Globus pallidus (tissue), 1 donor: Measurements from ENCODE around the gene NPHP1.
"Not testable (repeated sequence)": the region's sequence is repeated elsewhere in the genome, so short reads cannot be mapped to it uniquely, and the experiment has no call there.

Source experiments
- DNase-seq: peaks from one replicate; pipeline ENCODE4 v3.0.0-alpha.2; 2015; ENCODE audit warnings: low spot score

The NPHP1 gene

GRCh38 chr2:110103061-110103961 is 101.5 kb downstream of the NPHP1 start:
- no peak for DNase-seq

DNA sequence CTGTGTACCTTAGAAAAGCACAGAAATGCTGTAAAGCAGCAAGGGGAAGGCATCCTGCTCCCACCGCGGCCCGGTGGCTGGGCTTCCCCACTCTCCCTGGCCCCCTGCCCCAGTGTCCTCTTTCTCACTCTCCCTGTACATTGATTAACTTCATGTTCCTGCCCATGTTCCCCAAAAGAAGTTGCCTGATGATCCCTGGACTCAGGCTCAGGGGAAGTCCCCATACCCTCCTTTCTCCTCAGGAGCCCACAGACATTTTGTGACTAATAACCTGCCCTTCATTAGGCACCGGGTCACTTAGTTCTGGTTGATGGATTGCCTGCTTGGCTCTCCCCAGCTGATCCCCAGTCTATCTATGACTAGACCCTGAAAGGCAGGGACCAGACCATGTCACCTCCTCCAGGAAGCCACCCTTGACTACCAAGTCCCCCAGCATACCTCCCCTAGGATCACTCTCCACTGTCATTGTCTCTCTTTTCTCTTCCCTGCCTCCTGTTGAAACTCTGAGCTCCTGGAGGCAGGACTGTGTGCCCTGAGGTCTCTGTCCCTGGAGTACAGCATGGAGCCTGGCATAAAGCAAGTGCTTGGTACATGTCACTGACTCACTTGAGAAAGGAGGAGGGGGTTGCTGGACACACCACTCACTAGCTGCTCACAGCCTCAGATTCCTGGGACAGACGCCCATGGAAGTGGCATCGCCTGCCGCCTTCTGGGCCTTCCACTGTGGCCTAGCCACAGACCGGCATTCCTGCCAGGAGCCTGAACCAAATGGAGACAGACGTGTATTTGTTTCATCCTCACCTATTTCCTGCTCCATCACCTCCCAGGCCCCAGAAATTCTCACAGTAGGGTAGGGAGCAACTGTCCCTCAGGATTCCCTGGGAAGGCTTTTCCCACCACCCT is 102.7 kb downstream of the NPHP1 start:
- no peak for DNase-seq

GRCh38 chr2:110101280-110101844 is 103.5 kb downstream of the NPHP1 start:
- peak; percentile 38 for DNase-seq

DNA sequence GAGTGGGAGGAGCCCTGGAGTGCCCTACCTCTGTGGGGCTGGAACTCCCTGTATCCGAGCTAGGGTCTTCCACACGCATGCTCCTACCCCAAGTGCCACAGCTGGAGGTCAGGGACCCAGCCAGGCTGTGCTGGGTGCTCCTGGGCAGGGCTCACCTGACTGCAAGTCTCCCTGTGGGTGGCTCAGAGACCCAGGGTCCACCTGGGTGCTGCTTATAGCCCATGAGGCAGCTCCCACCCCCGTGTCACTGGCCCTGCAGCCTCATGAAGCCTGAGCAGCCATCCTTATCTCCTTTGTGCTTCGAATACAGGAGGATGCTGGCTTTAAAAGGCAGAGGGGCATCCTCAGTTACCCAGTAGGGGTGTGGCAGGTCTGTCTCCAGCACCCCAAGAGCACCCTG is 103.9 kb downstream of the NPHP1 start:
- DNase-seq: not testable (repeated sequence)

DNA sequence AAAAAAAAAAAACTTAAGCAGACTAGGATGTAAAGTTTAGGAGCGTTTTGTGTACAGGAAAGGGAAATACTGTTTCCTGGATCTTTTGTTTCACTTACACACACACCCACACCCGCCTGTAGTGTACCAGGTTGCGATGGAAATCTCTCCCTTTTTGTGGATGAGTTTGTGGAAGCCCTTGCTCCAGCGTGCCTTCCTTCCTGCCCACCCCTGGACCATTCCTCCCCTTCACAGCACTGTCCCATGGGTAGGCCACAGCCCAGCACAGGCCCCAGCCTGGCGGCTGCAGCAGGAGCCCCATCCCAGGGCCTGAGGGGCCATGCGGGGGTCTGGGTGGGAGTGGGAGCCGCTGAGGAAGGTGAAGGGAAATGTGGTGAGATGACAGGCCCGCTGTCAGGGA is 104.3 kb downstream of the NPHP1 start:
- DNase-seq: no peak

DNA sequence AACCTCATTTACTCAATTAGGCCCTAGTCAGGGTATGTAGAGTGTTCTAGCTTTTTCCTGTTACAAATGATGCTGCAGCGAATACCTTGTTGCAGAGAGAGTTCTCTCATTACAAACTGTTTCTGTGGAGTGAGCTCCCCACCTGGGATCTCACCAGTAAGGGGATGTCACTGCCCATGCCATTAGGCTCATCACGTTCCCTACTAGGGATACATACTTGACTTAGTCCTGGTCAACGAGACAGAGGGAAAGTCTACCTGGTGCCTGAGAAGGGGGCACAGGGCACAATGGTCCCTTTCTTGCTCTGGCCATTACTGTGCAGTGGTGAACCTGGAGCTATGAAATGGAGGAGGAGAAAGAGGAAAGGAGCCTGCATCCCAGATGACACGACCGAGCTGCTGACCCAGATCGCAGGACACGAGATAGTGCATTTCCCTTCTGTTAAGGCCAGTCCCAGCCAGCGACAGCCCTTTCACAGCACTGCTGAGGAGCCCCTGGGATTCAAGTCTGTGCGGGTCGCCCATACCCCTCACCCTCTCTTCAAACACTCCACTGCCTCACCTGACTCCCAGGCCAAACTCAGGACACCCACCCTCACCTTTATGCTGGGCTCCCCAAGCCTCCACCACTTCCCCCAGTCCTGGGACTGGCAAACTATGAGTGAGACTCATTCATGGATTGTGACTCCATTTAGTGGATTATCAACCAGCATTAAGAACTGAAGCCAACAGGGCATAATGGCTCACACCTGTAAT is 105.2 kb downstream of the NPHP1 start:
- no peak for DNase-seq

DNA sequence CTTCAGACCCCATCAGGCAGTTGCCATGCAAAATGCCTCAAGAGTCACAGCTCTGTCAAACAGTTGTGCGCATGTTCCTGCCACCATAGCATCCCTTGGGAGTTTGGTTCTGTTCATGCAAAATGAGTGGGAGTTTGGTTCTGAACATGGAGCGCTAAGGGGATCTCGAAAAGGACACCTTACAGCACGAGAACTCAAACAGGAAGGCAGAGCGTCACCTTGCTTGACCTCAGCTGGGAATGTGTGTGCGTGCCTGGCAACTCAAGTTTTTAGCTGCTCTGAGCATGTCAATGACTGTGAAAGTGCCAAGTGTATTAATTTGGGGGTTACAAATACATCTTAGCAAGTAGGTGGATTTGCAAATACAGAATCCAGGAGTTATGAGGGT is 105.8 kb downstream of the NPHP1 start:
- no peak for DNase-seq

DNA sequence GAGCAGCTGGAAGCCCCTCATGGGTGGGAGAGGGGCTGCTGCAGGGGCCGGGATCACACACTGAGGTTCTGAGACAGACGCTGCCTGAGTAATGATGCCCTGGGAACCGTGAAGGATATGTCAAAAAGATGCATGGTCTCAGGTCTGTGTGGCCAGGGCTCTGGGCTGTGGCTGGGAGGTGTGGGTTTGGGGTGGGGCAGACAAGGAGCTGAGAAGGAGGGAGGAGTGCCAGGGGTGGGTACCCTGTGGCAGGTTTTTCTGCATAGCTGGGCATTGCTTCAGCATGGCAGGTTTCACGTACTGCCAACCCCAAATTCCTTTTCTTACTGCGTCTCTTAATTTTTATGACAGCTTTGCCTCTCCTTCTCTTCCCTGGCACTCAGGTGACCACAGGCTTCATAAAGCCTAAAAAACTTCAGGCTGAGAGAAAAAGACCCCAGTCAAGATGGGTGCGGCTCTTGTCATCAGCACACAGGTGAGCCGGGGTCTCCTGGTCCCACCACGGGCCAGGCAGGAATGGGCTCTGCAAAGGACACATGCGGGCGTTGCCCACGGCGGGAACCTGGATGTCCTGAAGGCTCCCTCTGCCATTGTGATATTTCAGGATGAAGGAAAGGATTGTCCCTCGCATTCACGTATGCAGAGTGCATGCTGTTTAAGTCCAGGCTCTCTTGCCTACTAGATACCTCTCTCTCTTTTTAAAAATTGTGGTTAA is 107.2 kb downstream of the NPHP1 start:
- DNase-seq: no peak

DNA sequence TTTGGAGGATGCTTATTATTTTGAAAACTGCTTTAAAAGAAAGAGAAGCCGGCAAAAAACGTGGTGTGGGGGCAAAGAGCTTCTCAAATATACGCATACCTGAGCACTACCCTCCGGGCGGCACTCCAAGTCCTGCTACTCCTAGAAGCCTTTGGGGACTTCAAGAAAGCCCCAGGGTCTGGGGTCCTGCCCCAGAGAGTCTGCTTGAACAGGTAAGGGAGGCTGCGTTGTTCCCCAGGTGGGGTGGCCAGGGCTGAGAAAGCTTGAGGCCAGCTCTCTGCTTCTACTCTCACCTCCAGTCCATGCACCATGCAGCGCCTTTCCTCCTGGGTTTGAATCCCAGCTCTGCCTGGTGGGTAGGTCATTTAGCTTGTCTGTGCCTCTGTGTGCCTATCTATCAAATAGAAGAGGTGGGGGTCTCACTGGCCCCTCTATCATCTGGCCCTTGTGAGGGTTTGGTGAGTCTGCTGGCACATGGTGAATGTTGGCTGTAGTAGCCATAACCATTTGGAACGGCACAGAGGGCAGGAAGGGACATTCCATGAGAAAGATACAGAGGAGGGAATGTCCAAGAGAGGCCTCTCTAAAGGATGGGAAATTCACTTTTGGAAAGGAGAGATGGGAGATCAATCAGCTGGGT is 108.7 kb downstream of the NPHP1 start:
- DNase-seq: no peak

- DNase-seq: not testable (repeated sequence)
Observed at GRCh38 chr2:110094884-110095534, 109.8 kb downstream of the NPHP1 start.

DNA sequence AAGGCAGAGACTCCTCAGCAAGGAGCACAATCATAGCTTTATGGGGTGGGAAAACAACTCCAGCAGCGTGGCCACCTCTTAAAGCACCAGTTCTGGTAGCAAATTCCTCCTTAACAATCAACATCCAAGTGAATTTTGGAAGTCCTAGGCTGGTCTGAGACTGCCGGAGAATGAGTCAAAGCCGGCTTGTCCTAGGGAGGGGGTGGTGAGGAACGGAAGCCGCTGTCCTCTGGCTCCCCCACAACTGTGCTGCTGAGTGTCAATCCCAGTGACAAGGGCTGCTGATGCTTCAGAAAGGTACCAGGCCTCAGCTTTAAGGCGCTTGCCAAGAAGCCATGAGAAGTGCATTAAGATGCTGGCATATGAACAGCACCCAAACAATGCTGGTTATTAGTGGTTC is 110.9 kb downstream of the NPHP1 start:
- DNase-seq: not testable (repeated sequence)

GRCh38 chr2:110090164-110090563 is 114.6 kb downstream of the NPHP1 start:
- DNase-seq: not testable (repeated sequence)

DNA sequence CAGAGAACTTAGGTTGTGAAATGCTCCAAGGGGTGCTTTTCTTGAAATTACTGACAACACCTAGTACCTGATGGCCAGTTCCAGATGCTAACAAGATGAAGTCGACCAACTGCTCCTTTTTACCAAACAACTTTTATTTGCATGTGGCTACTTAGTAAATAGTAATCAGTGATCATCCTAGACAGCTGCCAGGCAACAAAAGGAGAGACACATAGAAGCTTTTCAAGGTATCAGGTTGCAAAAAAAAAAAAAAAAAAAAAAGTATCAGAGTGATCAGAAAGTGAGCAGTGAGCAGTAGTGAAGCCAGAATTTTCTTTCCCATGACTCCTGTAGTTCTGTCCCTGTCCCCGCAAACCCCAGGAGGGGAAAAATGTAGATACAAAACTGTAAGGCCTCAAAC is 121.1 kb downstream of the NPHP1 start:
- not testable (repeated sequence) for DNase-seq

DNA sequence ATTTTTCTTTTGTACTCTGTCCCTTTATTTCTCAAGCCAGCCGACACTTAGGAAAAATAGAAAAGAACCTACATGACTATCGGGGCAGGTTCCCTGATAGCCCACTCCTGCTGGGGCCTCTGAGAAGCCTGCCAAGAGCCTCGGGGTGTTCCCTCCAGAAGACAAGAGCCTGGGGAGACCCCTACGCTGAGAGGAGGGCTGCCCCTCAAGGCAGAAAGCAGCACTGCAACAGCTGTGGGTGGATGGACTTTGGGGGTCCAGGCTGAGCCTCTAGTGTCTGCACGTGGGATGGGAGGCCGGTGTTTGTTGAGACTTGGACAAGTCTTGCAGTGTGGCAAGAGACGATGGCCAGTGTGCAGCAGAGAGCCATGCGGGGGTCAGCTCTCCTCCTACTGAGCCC is 121.7 kb downstream of the NPHP1 start:
- DNase-seq: not testable (repeated sequence)

DNA sequence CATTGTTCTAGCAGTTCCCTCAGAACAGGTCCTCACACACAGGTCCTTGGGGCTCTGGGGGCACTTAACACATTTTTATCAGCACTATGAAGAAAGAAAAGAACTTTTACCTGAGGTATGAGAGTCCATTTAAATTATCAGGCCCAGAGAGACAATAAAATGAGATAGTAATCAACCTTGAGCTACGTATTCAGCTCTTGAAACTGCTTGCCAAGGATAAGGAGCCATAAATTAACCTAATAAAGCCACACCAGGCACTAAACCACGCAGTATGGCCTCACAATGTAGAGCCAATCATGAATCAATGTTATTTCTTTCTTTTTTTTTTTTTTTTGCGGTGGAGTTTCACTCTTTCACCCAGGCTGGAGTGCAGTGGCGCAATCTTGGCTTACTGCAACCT is 126.7 kb downstream of the NPHP1 start:
- DNase-seq: not testable (repeated sequence)

- not testable (repeated sequence) for DNase-seq
Observed at GRCh38 chr2:110075896-110076295, 128.9 kb downstream of the NPHP1 start.
